Measurements from ENCODE around the gene CHCHD3. TPM values are rescaled to one million over a fixed set of nuclear protein-coding genes. Genes with fewer than 3 reads are reported as not detected.

CHCHD3 gene
- total and polyA plus RNA-seq, 2 donors: 22.5 to 56.6 TPM

- no peak for DNase-seq (ENCODE audit: low read depth in 6 of 9, low spot score in 9 of 9)
- H3K9me3 ChIP-seq (ENCODE audit: control insufficient read depth in 2 of 2, insufficient read depth in 1 of 2, low read length in 1 of 2): no peaks in the 10 kb centered on the region
- H3K4me3 ChIP-seq (ENCODE audit: low read length in 2 of 2): no peak overlapping the region
- WGBS: 99% methylated on average over 2 of the region's 2 CpGs
- H3K36me3 ChIP-seq (ENCODE audit: control insufficient read depth in 2 of 2, insufficient read depth in 2 of 2, low read length in 1 of 2): no peaks in the 10 kb centered on the region
- no peaks in the 10 kb centered on the region for H3K27me3 ChIP-seq (ENCODE audit: control insufficient read depth in 2 of 2, insufficient read depth in 1 of 2, low read length in 1 of 2)
- peaks cover 3 to 4% of the 10 kb centered on the region in 2 donors for H3K4me1 ChIP-seq (ENCODE audit: control insufficient read depth in 2 of 2, insufficient read depth in 2 of 2, low read length in 2 of 2)
- no peak overlapping the region for H3K27ac ChIP-seq (ENCODE audit: low read depth in 1 of 2, low read length in 1 of 2)
Observed at GRCh38 chr7:133026210-133026859, 55.6 kb downstream of the CHCHD3 start.

- H3K4me1 ChIP-seq (ENCODE audit: control insufficient read depth in 2 of 2, insufficient read depth in 2 of 2, low read length in 2 of 2): peaks cover 3 to 4% of the 10 kb centered on the region in 2 donors
- no peaks in the 10 kb centered on the region for H3K36me3 ChIP-seq (ENCODE audit: control insufficient read depth in 2 of 2, insufficient read depth in 2 of 2, low read length in 1 of 2)
- H3K4me3 ChIP-seq (ENCODE audit: low read length in 2 of 2): no peak overlapping the region
- H3K27me3 ChIP-seq (ENCODE audit: control insufficient read depth in 2 of 2, insufficient read depth in 1 of 2, low read length in 1 of 2): no peaks in the 10 kb centered on the region
- no peak for DNase-seq (ENCODE audit: low read depth in 6 of 9, low spot score in 9 of 9)
- H3K27ac ChIP-seq (ENCODE audit: low read depth in 1 of 2, low read length in 1 of 2): no peak overlapping the region
- H3K9me3 ChIP-seq (ENCODE audit: control insufficient read depth in 2 of 2, insufficient read depth in 1 of 2, low read length in 1 of 2): no peaks in the 10 kb centered on the region
- WGBS: 97% methylated on average over 2 of the region's 2 CpGs
Observed at GRCh38 chr7:133025056-133025455, 56.8 kb downstream of the CHCHD3 start.

GRCh38 chr7:133024596-133024995 lies 57.3 kb downstream of the CHCHD3 start:
- no peaks in the 10 kb centered on the region for H3K9me3 ChIP-seq (ENCODE audit: control insufficient read depth in 2 of 2, insufficient read depth in 1 of 2, low read length in 1 of 2)
- no peak overlapping the region for H3K27ac ChIP-seq (ENCODE audit: low read depth in 1 of 2, low read length in 1 of 2)
- peaks cover 2% of the 10 kb centered on the region in 2 donors for H3K4me1 ChIP-seq (ENCODE audit: control insufficient read depth in 2 of 2, insufficient read depth in 2 of 2, low read length in 2 of 2)
- H3K27me3 ChIP-seq (ENCODE audit: control insufficient read depth in 2 of 2, insufficient read depth in 1 of 2, low read length in 1 of 2): no peaks in the 10 kb centered on the region
- DNase-seq (ENCODE audit: low read depth in 6 of 9, low spot score in 9 of 9): no peak
- no peak overlapping the region for H3K4me3 ChIP-seq (ENCODE audit: low read length in 2 of 2)
- 97% methylated on average over 5 of the region's 5 CpGs for WGBS
- no peaks in the 10 kb centered on the region for H3K36me3 ChIP-seq (ENCODE audit: control insufficient read depth in 2 of 2, insufficient read depth in 2 of 2, low read length in 1 of 2)

GRCh38 chr7:133023370-133024071 lies 58.4 kb downstream of the CHCHD3 start:
- no peaks in the 10 kb centered on the region for H3K36me3 ChIP-seq (ENCODE audit: control insufficient read depth in 2 of 2, insufficient read depth in 2 of 2, low read length in 1 of 2)
- H3K4me1 ChIP-seq (ENCODE audit: control insufficient read depth in 2 of 2, insufficient read depth in 2 of 2, low read length in 2 of 2): no peaks in the 10 kb centered on the region
- no peaks in the 10 kb centered on the region for H3K27me3 ChIP-seq (ENCODE audit: control insufficient read depth in 2 of 2, insufficient read depth in 1 of 2, low read length in 1 of 2)

GRCh38 chr7:133022661-133023060 lies 59.2 kb downstream of the CHCHD3 start:
- H3K27ac ChIP-seq (ENCODE audit: low read depth in 1 of 2, low read length in 1 of 2): no peak overlapping the region
- DNase-seq (ENCODE audit: low read depth in 6 of 9, low spot score in 9 of 9): no peak
- H3K4me1 ChIP-seq (ENCODE audit: control insufficient read depth in 2 of 2, insufficient read depth in 2 of 2, low read length in 2 of 2): no peaks in the 10 kb centered on the region
- H3K9me3 ChIP-seq (ENCODE audit: control insufficient read depth in 2 of 2, insufficient read depth in 1 of 2, low read length in 1 of 2): no peaks in the 10 kb centered on the region
- H3K27me3 ChIP-seq (ENCODE audit: control insufficient read depth in 2 of 2, insufficient read depth in 1 of 2, low read length in 1 of 2): no peaks in the 10 kb centered on the region
- no peak overlapping the region for H3K4me3 ChIP-seq (ENCODE audit: low read length in 2 of 2)
- no peaks in the 10 kb centered on the region for H3K36me3 ChIP-seq (ENCODE audit: control insufficient read depth in 2 of 2, insufficient read depth in 2 of 2, low read length in 1 of 2)

More at GRCh38 chr7:133023370-133024071, 58.4 kb downstream of the CHCHD3 start:
- Histone ChIP-seq H3K27ac (ENCODE audit: low read depth in 1 of 2, low read length in 1 of 2) (no peak overlapping the region), H3K9me3 (ENCODE audit: control insufficient read depth in 2 of 2, insufficient read depth in 1 of 2, low read length in 1 of 2) (no peaks in the 10 kb centered on the region), H3K4me3 (ENCODE audit: low read length in 2 of 2) (no peak overlapping the region)
- no peak for DNase-seq (ENCODE audit: low read depth in 6 of 9, low spot score in 9 of 9)
- WGBS: 96% methylated on average over 4 of the region's 4 CpGs

GRCh38 chr7:133021196-133021595 lies 60.7 kb downstream of the CHCHD3 start:
- Histone ChIP-seq H3K27ac (ENCODE audit: low read depth in 1 of 2, low read length in 1 of 2) (no peak overlapping the region), H3K36me3 (ENCODE audit: control insufficient read depth in 2 of 2, insufficient read depth in 2 of 2, low read length in 1 of 2) (no peaks in the 10 kb centered on the region), H3K4me1 (ENCODE audit: control insufficient read depth in 2 of 2, insufficient read depth in 2 of 2, low read length in 2 of 2) (no peaks in the 10 kb centered on the region), H3K27me3 (ENCODE audit: control insufficient read depth in 2 of 2, insufficient read depth in 1 of 2, low read length in 1 of 2) (no peaks in the 10 kb centered on the region), H3K9me3 (ENCODE audit: control insufficient read depth in 2 of 2, insufficient read depth in 1 of 2, low read length in 1 of 2) (no peaks in the 10 kb centered on the region), H3K4me3 (ENCODE audit: low read length in 2 of 2) (no peak overlapping the region)
- WGBS: 79% methylated on average over 3 of the region's 3 CpGs
- DNase-seq (ENCODE audit: low read depth in 6 of 9, low spot score in 9 of 9): no peak

GRCh38 chr7:133020496-133020895 lies 61.4 kb downstream of the CHCHD3 start:
- no peak overlapping the region for H3K4me3 ChIP-seq (ENCODE audit: low read length in 2 of 2)
- no peak for DNase-seq (ENCODE audit: low read depth in 6 of 9, low spot score in 9 of 9)
- H3K36me3 ChIP-seq (ENCODE audit: control insufficient read depth in 2 of 2, insufficient read depth in 2 of 2, low read length in 1 of 2): no peaks in the 10 kb centered on the region
- H3K9me3 ChIP-seq (ENCODE audit: control insufficient read depth in 2 of 2, insufficient read depth in 1 of 2, low read length in 1 of 2): no peaks in the 10 kb centered on the region
- H3K27me3 ChIP-seq (ENCODE audit: control insufficient read depth in 2 of 2, insufficient read depth in 1 of 2, low read length in 1 of 2): no peaks in the 10 kb centered on the region
- 96% methylated on average over 6 of the region's 6 CpGs for WGBS
- no peaks in the 10 kb centered on the region for H3K4me1 ChIP-seq (ENCODE audit: control insufficient read depth in 2 of 2, insufficient read depth in 2 of 2, low read length in 2 of 2)
- no peak overlapping the region for H3K27ac ChIP-seq (ENCODE audit: low read depth in 1 of 2, low read length in 1 of 2)

GRCh38 chr7:133019590-133019989 lies 62.3 kb downstream of the CHCHD3 start:
- over 99% methylated on average over 2 of the region's 2 CpGs for WGBS
- H3K9me3 ChIP-seq (ENCODE audit: control insufficient read depth in 2 of 2, insufficient read depth in 1 of 2, low read length in 1 of 2): no peaks in the 10 kb centered on the region
- no peaks in the 10 kb centered on the region for H3K27me3 ChIP-seq (ENCODE audit: control insufficient read depth in 2 of 2, insufficient read depth in 1 of 2, low read length in 1 of 2)
- DNase-seq (ENCODE audit: low read depth in 6 of 9, low spot score in 9 of 9): no peak
- H3K4me3 ChIP-seq (ENCODE audit: low read length in 2 of 2): no peak overlapping the region
- no peaks in the 10 kb centered on the region for H3K36me3 ChIP-seq (ENCODE audit: control insufficient read depth in 2 of 2, insufficient read depth in 2 of 2, low read length in 1 of 2)
- no peak overlapping the region for H3K27ac ChIP-seq (ENCODE audit: low read depth in 1 of 2, low read length in 1 of 2)
- H3K4me1 ChIP-seq (ENCODE audit: control insufficient read depth in 2 of 2, insufficient read depth in 2 of 2, low read length in 2 of 2): no peaks in the 10 kb centered on the region

- 97% methylated on average over 4 of the region's 4 CpGs for WGBS
- Histone ChIP-seq H3K27me3 (ENCODE audit: control insufficient read depth in 2 of 2, insufficient read depth in 1 of 2, low read length in 1 of 2) (no peaks in the 10 kb centered on the region), H3K36me3 (ENCODE audit: control insufficient read depth in 2 of 2, insufficient read depth in 2 of 2, low read length in 1 of 2) (peaks cover 0 to 3% of the 10 kb centered on the region in 2 donors), H3K27ac (ENCODE audit: low read depth in 1 of 2, low read length in 1 of 2) (no peak overlapping the region), H3K4me3 (ENCODE audit: low read length in 2 of 2) (no peak overlapping the region), H3K4me1 (ENCODE audit: control insufficient read depth in 2 of 2, insufficient read depth in 2 of 2, low read length in 2 of 2) (no peaks in the 10 kb centered on the region), H3K9me3 (ENCODE audit: control insufficient read depth in 2 of 2, insufficient read depth in 1 of 2, low read length in 1 of 2) (no peaks in the 10 kb centered on the region)
- DNase-seq (ENCODE audit: low read depth in 6 of 9, low spot score in 9 of 9): no peak
Observed at GRCh38 chr7:133016604-133017003, 65.3 kb downstream of the CHCHD3 start.
